ENCODE data around the gene RFXANK. TPM values are rescaled to one million over a fixed set of nuclear protein-coding genes. Genes with fewer than 3 reads are reported as not detected.
"Not testable (repeated sequence)": the region's sequence is repeated elsewhere in the genome, so short reads cannot be mapped to it uniquely, and the experiment has no call there.

Gene RFXANK
- total RNA-seq, 1 donor from 2014 or later, result 61.6 TPM

GRCh38 chr19:19146865-19147264 lies 45.2 kb upstream of the RFXANK start:
- Histone ChIP-seq H3K4me3 (no peak overlapping the region), H3K9me3 (no peaks in the 10 kb centered on the region), H3K27me3 (no peaks in the 10 kb centered on the region), H3K27ac (no peak overlapping the region), H3K36me3 (peaks cover 0 to 15% of the 10 kb centered on the region in 2 donors), H3K4me1 (peaks cover 10% of the 10 kb centered on the region)
- TF ChIP-seq POLR2A (IDR thresholded peaks at IDR 0.05), result no peak
- TF ChIP-seq CTCF (IDR thresholded peaks at IDR 0.05), result no peak
- no peak for TF ChIP-seq POLR2AphosphoS5 (IDR thresholded peaks at IDR 0.05; ENCODE audit: insufficient read depth in 1 of 2, low read depth in 1 of 2)
- no peak for DNase-seq (ENCODE audit: extremely low spot score in 2 of 2)
- intact Hi-C loops (cut with DNase I), result no loop called here

- intact Hi-C loops (cut with DNase I), result no loop called here
- H3K4me1 ChIP-seq, result peaks cover 10% of the 10 kb centered on the region
- H3K27ac ChIP-seq, result no peak overlapping the region
- H3K4me3 ChIP-seq, result no peak overlapping the region
- no peaks in the 10 kb centered on the region for H3K27me3 ChIP-seq
- no peak for TF ChIP-seq CTCF (IDR thresholded peaks at IDR 0.05)
- no peak for TF ChIP-seq POLR2A (IDR thresholded peaks at IDR 0.05)
- no peak for DNase-seq (ENCODE audit: extremely low spot score in 2 of 2)
- H3K36me3 ChIP-seq, result peaks cover 0 to 15% of the 10 kb centered on the region in 2 donors
- H3K9me3 ChIP-seq, result no peaks in the 10 kb centered on the region
These were observed 44.7 kb upstream of the RFXANK start for GRCh38 chr19:19147344-19147743.

GRCh38 chr19:19148504-19148903 lies 43.6 kb upstream of the RFXANK start:
- peaks cover 0 to 15% of the 10 kb centered on the region in 2 donors for H3K36me3 ChIP-seq
- intact Hi-C loops (cut with DNase I); DNase-seq (ENCODE audit: extremely low spot score in 2 of 2); H3K9me3 ChIP-seq; H3K4me1 ChIP-seq; H3K27ac ChIP-seq; H3K4me3 ChIP-seq; H3K27me3 ChIP-seq: not testable (repeated sequence)

GRCh38 chr19:19149435-19149834 lies 42.6 kb upstream of the RFXANK start:
- Histone ChIP-seq H3K27ac (no peak overlapping the region), H3K4me3 (no peak overlapping the region), H3K27me3 (no peaks in the 10 kb centered on the region), H3K9me3 (no peaks in the 10 kb centered on the region), H3K4me1 (peaks cover 10% of the 10 kb centered on the region), H3K36me3 (peaks cover 0 to 15% of the 10 kb centered on the region in 2 donors)
- TF ChIP-seq CTCF (IDR thresholded peaks at IDR 0.05) (no peak), POLR2AphosphoS5 (IDR thresholded peaks at IDR 0.05; ENCODE audit: insufficient read depth in 1 of 2, low read depth in 1 of 2) (no peak), POLR2A (IDR thresholded peaks at IDR 0.05) (no peak)
- intact Hi-C loops (cut with DNase I), result no loop called here
- DNase-seq (ENCODE audit: extremely low spot score in 2 of 2), result no peak

- Histone ChIP-seq H3K4me3 (no peak overlapping the region), H3K4me1 (no peaks in the 10 kb centered on the region), H3K27ac (no peak overlapping the region), H3K27me3 (no peaks in the 10 kb centered on the region), H3K9me3 (no peaks in the 10 kb centered on the region), H3K36me3 (peaks cover 0 to 16% of the 10 kb centered on the region in 2 donors)
- TF ChIP-seq CTCF (IDR thresholded peaks at IDR 0.05) (no peak), POLR2AphosphoS5 (IDR thresholded peaks at IDR 0.05; ENCODE audit: insufficient read depth in 1 of 2, low read depth in 1 of 2) (no peak), POLR2A (IDR thresholded peaks at IDR 0.05) (no peak)
- intact Hi-C loops (cut with DNase I), result no loop called here
- no peak for DNase-seq (ENCODE audit: extremely low spot score in 2 of 2)
These were observed 40.6 kb upstream of the RFXANK start for GRCh38 chr19:19151418-19151817.

Data from vagina (tissue), 2 donors.